Lung microvascular endothelial cell (primary cell): Measurements from ENCODE around the gene LIPF. TPM values are rescaled to one million over a fixed set of nuclear protein-coding genes. Genes with fewer than 3 reads are reported as not detected.

Experiments
- DNase-seq, 2 donors: peaks; one replicate each; pipeline versions ENCODE4 v3.0.0 to v3.0.0-alpha.2; 2010; ENCODE audit warnings: low read depth in 2 of 2
- total RNA-seq: library from RNA; depleted of rRNA; stranded (reverse); fragments of >200 nt; gene quantifications from 2 replicates; pipeline ENCODE4 v1.2.1, GENCODE V29; 2014

LIPF gene
- total RNA-seq, 1 donor from 2014 or later: not detected

GRCh38 chr10:88676283-88677060 lies 12.2 kb downstream of the LIPF start:
- DNase-seq: no peak

- peak in 1 of 2 donors; percentile 47 for DNase-seq
These were observed 16.7 kb downstream of the LIPF start for GRCh38 chr10:88680958-88681357.

- no peak for DNase-seq
These were observed 18.2 kb downstream of the LIPF start for GRCh38 chr10:88682491-88682890.

GRCh38 chr10:88687853-88688467 lies 23.7 kb downstream of the LIPF start:
- DNase-seq: peak; percentile 30 to 35

GRCh38 chr10:88689366-88689765 lies 25.1 kb downstream of the LIPF start:
- DNase-seq: no peak

- DNase-seq: peak; percentile 1 to 7
These were observed 29.3 kb downstream of the LIPF start for GRCh38 chr10:88693392-88694020.

GRCh38 chr10:88702848-88703597 lies 38.8 kb downstream of the LIPF start:
- peak in 1 of 2 donors; percentile 22 for DNase-seq

GRCh38 chr10:88705958-88706357 lies 41.7 kb downstream of the LIPF start, which contains the start of gene LIPK:
LIPK (plus strand) TSS chr10:88706249; CDS start chr10:88724544, 18,295 bp downstream.
- no peak for DNase-seq

GRCh38 chr10:88707429-88708155 lies 43.4 kb downstream of the LIPF start:
- DNase-seq: peak in 1 of 2 donors; percentile 52

- DNase-seq: peak in 1 of 2 donors; percentile 4
These were observed 45.1 kb downstream of the LIPF start for GRCh38 chr10:88709361-88709760.

GRCh38 chr10:88715517-88715916 lies 51.3 kb downstream of the LIPF start:
- DNase-seq: no peak

- no peak for DNase-seq
These were observed 57.1 kb downstream of the LIPF start for GRCh38 chr10:88721392-88721791.

- DNase-seq: no peak
These were observed 61.6 kb downstream of the LIPF start for GRCh38 chr10:88725798-88726197.

- DNase-seq: peak; percentile 1 to 7
These were observed 64.0 kb downstream of the LIPF start for GRCh38 chr10:88728107-88728763.

Other genes starting within 250 kb of the LIPF start
- gene RNLS, start 81.1 kb upstream of the LIPF start, total RNA-seq: 0.60 and 0.65 TPM in 2 replicates
- not detected in 2 replicates for gene LIPJ, start 77.7 kb upstream of the LIPF start, total RNA-seq
- gene LIPK, start 41.8 kb downstream of the LIPF start, total RNA-seq: not detected in 2 replicates
- not detected in 2 replicates for gene LIPN, start 95.6 kb downstream of the LIPF start, total RNA-seq
- not detected in 2 replicates for gene LIPM, start 138.3 kb downstream of the LIPF start, total RNA-seq
- gene ANKRD22, start 187.4 kb downstream of the LIPF start, total RNA-seq: not detected in 2 replicates
- gene STAMBPL1, start 215.8 kb downstream of the LIPF start, total RNA-seq: 0.22 and 1.2 TPM in 2 replicates